Occipital lobe (tissue), 2 donors: ENCODE data around the gene MFSD12. TPM values are rescaled to one million over a fixed set of nuclear protein-coding genes. Genes with fewer than 3 reads are reported as not detected.

Experiments
- DNase-seq: peaks from one replicate; lab custom pipeline; 2025; lab: John Stamatoyannopoulos, UW
- total RNA-seq: library from RNA; depleted of rRNA; stranded (reverse); fragments of >200 nt; gene quantifications from one replicate; pipeline ENCODE4 v1.2.3, GENCODE V29; 2014

The MFSD12 gene
- total RNA-seq, 1 donor from 2014 or later, result 32.9 TPM

DNA sequence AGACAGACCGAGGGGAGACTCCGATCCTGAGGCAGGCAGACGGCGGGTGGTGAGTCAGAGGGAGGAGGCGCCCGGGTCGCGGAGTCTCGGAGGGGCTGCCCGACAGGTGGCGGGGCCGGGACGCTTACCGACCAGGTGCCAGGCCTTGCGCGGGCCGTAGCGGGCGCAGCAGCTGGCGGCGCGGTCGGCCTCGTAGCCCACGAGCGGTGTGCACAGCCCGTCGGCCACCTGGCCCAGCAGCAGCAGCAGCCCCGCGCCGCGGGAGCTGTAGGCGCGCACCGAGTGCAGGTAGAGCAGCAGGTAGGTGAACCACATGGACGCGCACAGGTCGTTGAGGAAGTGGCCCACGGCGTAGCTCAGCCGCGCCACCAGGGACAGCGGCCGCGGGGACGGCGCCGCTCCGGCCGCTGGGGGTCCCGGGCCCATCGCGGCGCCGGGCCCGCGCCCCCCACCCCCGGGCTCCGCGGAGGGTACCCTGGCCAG, 367 bp downstream of the MFSD12 start:
- DNase-seq, result no peak

DNA sequence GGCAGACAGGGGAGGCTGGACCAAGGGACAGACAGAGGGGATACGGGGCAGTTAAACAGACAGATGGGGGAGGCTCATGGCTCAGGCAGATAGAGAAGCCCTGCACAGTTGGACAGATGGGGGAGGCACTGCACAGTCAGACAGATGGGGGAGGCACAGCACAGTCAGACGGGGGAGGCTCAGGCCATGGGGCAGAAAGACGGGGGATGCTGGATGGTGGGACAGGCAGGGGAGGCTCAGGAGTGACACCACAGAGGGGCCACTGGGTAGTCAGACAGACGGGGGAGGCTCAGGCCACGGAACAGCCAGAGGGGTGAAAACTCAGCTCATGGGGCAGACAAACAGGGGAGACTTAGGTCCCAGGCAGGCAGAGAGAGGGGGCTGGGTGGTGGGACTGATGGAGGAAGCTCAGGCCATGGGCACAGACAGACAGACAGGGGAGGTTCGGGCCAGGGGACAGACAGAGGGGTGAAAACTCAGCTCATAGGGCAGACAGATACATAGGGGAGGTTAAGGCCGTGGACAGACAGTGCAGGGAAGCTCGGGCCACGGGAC, 886 bp downstream of the MFSD12 start:
- DNase-seq, result no peak

DNA sequence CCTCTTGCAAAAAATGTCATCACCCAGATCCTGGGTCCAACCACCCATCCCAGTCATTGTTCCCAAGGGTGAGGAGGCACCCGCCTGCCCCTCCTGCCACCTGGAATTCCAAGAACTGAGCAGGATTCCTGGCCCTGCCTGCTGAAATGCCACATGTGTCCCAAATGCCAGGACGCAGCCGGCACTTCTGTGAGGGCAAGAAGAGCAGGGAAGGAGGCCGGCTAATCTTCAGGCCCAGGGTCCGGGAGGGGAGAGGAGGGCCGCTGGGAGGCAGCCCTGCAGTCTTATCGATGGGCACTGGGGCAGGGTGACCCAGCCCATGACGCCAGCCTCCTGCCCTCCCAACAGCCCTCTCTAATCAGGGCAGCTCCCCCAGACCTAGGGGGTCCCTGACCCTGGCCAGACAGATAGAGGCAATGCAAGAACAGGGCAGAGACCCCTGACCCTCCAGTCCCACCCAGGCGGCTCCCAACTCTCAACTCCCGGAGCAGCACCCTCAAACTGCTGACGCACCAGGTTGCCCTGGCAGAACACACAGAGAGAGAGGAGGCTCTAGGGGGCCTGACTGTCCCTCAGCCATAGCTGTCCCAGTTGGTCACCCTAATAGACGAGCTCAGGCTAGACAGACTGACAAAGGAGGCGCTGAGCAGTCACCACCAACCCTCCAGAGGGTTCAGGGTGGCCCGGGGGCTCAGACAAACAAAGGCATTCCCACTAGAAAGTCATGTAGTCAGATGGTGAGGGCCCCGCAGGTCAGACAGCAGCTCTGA, 1.5 kb downstream of the MFSD12 start:
- DNase-seq, result no peak

DNA sequence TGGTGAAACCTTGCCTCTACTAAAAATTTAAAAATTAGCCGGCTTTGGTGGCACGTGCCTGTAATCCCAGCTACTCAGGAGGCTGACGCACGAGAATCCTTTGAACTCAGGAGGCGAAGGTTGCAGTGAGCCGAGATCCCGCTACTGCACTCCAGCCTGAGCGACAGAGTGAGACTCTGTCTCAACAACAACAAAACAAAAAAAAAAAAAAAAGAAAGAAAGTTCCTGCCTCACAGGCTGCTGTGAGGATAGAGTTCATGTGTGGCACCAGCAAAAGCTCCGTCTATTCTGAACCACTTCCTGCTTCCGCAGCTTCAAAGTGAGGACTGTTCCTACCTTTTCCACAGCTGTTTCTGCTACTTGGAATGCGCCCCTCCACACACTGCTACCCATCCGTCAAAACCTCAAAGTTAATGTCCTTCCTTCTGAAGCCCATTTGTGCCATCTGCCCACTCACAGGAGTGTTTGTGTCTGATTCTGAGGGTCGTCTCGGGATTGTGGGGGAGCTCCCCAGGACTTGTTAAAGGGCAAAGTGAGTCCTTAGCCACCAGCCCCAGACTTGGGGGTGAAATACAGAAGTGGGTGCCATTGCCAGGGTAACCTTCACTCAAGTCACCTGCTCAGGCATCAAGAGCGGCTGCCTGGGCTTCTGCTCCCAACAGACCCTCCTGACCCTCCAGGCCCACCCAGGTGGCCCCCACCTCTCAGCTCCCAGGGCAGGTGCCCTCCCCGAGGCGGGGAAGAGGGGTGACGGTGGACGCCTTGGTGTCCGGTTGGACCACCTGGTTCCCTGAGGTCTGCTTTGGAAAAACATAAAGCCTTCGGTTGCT, 2.9 kb downstream of the MFSD12 start:
- DNase-seq, result no peak

DNA sequence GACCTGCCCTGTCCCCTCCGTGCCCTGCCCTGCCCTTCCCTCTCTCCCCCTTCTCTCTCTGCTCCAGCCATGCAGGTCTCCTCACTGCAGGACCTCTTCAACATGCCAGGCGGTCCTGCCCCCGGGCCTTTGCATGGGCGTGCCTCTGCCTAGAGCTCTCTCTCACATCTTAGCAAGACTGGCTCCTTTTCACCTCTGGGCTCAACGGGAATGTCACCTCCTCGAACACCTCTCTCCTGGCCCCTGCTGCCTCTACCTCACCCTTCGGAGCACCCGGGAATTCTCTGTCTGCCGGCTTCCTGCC, 5.6 kb downstream of the MFSD12 start:
- no peak for DNase-seq

DNA sequence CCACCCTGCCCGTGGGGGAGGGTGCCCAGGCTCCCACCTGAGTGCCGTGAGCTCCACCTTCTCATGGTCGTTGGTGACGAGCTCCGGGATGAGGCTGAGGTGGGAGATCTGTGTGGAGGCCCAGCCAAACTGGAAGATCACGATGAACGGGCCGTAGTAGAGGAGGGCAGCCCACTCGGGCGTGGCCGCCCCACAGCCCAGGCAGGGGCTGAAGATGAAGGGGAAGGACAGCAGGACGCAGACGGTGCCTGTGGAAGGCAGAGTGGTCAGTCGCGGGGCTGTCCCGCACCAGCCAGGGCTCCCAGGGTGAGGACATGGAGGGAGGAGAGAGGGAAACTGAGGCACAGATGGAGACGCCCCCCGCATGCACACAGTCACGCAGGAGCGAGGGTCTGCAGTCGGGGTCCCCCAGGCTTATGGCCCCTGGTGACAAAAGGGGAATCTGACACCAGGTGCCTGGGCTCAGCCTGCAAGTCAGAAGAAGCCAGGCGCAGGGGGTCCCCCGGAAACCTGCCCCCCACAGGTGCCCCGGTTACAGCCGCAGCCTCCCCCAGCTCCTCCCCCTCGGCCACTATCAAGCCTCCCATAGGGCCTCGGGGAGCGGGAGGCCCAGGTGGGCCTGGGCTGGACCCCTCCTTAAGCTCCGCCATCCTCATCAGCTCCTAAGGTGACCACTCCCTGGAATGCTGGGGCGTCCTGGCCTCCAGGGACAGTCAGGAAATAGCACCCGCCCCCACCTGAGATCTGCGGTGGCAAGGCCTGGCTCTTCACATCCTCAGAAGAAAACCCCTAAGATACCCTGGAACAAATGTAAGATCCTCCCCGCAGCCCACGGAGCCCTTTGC, 6.2 kb downstream of the MFSD12 start:
- no peak for DNase-seq

DNA sequence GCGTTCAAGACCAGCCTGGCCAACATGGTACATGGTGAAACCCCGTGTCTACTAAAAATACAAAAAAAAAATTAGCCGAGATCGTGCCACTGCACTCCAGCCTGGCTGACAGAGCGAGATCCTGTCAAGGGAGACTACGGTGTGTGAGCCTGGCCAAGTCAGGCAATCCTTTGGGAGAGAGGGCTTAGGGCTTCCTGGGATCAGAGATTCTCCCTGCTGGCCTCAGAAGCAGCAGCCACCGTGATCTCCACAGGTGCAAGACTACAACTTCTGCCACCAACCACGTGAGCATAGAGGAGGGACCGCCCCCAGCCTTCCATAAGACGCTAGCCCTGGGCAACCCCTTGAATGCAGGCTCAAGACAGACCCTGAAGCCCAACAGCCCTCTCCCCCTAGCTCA, 7.6 kb downstream of the MFSD12 start:
- no peak for DNase-seq

DNA sequence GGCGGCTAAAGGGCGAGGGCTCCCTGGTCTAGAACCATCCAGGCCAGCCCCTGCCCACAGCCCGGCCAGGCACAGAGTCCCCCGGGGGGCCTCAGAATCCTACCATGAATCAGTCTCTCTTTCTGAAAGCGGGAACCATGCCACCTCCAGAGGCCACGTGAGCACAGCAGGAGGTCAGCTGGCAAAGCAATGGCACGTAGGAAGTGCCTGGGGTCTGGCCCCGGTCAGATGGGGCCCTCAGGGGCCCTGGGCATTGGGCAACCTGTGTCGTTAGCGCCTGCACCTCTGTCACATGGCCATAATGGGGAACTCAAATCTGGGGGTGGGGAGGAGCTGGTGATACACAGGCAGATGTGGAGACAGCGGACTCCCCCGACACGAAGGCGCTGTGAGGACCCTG, 8.8 kb downstream of the MFSD12 start:
- no peak for DNase-seq

DNA sequence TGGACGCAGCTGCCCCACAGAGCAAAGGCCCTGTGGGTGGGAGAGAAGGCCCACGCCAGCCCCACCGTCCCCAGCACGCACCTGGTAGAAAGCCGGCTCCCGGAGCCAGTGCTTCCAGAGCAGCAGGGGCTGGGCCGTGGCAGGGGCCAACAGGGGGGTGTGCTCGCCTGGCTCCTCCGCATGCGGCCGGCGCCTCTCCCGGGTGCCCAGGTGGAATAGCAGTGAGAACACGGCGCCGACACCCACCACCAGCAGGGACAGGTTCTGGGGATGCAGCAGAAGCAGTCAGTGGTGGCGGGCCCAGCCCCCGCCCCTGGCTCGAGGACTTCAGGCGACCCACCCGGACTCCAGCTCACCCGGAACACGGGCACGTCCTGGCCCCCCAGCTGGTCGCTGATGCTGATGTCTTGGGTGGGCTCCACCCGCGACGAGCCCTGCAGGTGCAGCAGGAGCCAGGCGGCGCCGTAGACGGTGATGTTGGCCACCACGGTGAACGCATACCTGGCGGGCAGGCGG, 9.6 kb downstream of the MFSD12 start:
- no peak for DNase-seq

DNA sequence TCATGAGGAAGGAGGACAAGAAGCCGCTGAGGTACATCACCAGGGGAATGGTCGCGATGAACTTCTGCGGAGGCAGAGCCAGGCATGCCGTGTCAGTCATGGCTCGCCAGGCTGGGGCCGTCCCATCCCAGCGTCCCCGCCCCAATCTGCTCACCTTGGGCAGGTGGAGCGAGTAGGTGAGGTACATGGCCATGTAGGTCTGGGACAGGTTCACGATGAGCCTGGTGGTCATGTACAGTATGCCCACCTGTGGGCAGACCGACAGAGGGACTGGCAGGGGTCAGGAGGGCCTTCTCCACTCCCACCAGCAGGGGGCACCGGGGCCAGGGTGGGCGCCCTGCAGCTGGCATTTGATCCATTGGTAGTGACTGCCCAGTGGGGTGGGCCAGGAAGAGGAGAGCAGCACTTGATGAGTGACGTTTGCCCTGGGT, 10.1 kb downstream of the MFSD12 start:
- no peak for DNase-seq

DNA sequence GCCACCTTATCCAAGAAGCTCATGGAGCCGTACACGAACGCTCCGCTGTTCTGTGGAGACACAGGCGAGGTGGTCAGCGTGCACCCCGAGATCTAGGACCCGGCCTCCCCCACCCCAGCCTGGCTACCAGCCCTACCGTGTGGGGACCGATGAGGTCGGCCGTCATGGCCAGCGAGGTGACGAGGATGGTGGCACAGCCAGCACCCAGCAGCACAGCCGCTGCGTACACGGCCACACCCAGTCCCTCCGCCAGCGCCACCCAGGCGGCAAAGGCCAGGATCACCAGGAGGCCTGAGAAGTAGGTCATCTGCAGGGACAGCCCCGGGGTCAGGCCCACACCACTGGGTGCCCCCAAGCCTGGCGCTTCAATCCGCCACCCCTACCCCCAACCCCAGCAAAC, 11.3 kb downstream of the MFSD12 start:
- DNase-seq, result no peak

DNA sequence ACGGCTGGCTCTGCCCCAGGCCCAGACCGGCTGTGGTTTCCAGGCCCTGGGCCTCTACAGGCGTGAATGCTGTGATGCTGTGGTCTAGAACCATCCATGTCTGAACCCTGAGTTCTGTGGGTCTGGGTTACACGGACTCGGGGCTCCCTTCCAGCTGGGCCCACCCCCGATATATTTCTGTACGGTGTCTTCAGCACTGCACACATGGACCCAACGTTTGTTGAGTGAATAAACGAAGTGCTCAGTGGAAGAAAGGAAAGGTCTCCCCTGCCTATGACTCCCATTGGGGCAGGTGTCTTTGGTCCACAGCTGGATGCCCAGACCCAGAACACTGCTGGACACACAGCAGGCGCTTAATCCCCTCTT, 11.7 kb downstream of the MFSD12 start:
- no peak for DNase-seq

DNA sequence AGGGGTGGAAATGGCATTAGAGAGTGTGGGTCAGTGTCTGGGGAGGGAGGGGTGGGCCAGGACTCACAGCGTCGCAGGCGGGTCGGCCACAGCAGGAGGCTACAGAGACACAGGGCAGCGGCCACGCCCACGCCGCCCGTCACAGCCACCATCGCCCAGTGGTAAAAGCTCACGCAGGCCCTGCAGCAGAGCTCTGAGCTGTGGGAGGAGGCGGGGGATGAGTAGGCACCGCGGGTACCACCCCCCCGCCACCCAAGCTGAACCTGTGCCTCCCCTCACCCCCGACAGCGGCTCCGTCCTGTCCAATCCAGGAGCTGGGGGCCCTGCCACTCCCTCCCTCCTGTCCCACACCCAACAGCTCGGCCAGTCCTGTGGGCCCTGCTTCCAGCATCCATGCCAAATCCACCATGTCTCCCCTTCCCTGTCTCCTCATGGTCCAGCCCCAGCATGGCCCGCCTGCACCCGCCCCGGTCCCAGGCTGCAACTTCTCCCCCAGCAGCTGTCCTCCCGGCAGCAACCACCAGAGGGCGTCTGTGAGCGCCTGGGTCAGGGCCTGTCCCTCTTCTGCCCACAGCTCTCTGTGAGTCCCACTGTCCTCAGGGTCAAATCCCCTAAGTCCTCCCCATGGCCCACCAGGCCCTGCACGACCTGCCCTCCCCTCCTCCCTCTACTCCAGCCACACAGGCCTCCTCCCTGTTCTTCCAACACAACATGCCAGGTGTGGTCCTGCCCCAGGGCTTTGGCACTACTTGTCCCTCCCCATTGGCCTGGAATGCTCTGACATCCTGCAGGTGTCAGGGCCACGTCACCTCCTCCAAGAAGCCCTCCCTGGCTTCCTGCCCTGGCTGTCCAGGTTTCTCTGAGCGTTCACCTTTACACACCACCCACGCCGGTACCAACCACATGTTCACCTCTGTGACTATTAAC, 12.4 kb downstream of the MFSD12 start:
- peak; percentile 64 for DNase-seq

DNA sequence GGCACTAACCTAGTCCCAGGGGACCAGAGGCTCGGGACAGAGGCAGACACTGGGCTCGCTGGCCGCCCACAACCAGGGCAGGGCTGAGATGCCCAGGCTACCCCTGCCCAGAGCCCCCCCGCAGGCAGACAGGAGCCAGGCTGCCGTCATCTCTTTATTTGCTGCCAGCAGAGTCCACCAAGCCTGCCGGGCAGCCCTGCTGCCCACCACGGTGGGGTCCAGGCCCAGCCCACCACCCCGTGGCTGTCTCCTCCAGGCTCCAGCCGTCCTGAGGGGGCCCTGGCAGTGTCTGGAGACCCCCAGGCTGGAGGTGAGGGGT, 13.4 kb downstream of the MFSD12 start:
- DNase-seq, result no peak

DNA sequence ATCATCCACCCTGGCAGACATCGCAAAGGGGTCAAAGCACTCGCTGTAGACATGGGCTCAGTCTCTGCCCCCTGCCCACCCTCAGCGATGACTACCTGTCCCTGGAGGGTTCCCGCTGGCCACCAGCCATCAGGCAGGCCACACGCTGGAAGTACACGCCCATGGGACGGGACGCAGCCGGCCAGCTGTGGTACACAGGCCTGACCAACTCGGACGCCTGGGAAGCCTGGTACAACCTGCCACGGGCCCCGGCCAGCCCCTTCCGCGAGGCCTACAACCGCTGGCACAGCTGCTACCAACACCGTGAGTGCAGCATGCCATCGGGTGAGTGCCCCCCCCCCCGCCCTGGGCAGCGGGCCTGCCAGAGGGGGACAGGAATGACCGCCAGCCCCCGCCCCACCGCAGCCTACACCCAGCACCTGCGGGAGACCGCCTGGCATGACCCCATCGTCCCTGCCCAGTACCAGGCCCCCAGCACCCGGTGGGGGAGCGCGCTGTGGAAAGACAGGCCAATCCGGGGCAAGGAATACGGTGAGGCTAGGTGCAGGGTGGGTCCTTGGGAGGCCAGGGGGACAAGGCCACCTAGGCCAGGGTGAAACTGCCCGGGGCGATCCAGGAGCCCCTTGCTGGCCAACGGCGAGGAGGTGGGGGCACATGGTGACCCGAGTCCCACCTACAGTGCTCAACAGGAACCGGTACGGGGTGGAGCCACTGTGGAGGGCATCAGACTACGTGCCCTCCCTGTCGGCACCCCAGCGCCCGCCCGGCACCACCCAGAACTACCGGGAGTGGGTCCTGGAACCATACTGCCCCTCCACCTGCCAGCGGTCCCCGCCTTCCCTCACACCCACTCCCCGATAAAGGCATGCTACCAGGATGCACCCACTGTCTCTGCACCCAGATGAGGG, 14.0 kb downstream of the MFSD12 start:
- DNase-seq, result peak; percentile 43

DNA sequence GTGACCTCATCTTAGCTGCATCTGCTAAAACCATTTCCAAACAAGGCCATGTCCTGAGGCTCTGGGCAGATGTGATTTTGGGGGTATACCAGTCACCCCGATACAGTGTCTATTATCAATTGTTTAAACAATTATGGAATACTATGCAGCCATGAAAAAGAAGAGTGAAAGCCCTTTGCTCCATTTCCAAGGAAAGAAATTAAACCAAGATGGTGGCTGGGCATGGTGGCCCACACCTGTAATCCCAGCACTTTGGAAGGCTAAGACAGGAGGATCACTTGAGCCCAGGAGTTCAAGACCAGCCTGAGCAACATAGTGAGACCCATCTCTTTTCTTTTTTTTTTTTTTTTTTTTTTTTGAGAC, 17.6 kb downstream of the MFSD12 start:
- no peak for DNase-seq

DNA sequence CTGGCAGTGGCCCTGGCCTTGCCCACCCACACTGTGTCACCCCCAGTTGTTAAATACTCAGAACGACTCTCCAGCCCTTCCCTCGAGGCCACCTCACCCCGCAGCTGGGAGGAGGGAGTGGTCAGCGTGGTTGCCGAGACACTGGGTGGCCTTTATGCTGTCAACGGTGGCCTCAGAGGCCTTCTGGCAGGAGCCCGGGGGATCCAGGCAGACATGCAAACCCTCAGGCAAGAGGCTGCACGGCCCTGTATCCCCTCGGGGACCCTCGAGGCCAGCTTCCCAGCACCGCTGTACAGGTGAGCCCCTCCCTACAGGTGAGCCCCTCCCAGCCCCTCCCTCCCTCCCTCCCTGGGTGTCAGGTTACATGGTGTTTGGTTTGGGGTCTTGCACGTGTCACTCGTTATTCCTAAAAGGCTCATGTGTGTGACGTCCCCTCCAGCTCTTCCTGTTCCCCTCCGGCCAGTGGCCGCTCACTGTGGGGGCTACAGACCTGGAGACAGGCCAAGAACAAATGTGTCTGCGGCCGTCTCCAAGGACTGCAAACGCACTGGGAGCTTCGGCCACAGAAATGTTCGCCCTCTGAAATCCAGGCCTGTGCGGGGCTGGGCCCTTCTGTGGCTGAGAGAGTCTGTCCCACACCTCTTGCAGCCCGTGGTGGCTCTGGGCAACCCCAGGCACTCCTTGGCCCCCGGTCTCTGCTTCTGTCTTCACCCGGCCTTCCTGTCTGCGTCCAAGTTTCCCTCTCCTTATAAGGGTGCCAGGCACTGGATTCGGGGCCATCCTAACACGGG, 18.2 kb downstream of the MFSD12 start, which contains the start of gene TEKTIP1:
Gene TEKTIP1 (plus strand): TSS at position 210 of the 791 bp plus-strand sequence. CDS start 4 bp downstream, at position 214.
- no peak for DNase-seq

DNA sequence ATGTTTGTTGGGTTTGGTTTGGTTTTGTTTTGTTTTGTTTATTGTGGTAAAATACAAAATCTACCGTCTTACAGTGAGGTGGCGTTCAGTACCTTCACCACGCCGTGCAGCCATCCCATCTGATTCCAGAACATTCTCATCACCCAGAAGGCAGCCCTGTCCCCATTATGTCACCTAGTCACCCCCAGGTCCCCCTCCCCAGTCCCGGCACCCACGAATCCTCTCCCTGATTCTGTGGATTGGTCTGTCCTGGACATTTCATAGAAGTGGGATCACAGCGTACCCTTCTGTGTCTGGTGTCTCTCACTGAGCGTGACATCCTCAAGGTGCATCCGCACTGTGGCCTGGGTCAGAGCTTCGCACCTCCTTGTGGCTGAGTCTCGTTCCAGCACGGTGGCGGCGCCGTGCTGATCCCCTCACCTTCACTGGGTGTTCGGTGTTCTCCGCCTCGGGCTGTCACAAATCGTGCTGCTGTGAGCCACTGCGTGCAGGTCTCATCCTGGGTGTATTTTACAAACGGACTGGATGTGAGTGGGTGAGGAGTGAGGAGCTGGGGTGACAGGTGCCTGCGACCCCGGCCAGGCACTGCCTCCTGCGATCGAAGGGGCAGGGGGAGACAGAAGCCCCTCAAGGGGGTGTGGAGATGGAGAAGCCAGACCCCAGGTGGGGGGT, 19.0 kb downstream of the MFSD12 start:
- no peak for DNase-seq
